Peyer's patch (tissue), 4 donors: Measurements from ENCODE around the gene PIGU. TPM values are rescaled to one million over a fixed set of nuclear protein-coding genes. Genes with fewer than 3 reads are reported as not detected.

Experiments used
- DNase-seq, 3 donors: peaks; one replicate each; pipeline ENCODE4 v3.0.0-alpha.2; 2017 to 2019
- H3K27ac ChIP-seq, 4 donors: fragments of 200-600 bp; sonication (generic); one replicate each; pipeline ENCODE4 v1.5.1; 2016 to 2019
- H3K27me3 ChIP-seq, 2 donors: fragments of 200-600 bp; sonication (generic); one replicate each; pipeline ENCODE4 v1.5.1; 2019
- H3K36me3 ChIP-seq, 3 donors: fragments of 200-600 bp; sonication (generic); one replicate each; pipeline ENCODE4 v1.5.1; 2016 to 2019
- H3K4me1 ChIP-seq, 4 donors: fragments of 200-600 bp; sonication (generic); one replicate each; pipeline ENCODE4 v1.5.1; 2016 to 2019
- H3K4me3 ChIP-seq, 4 donors: fragments of 200-600 bp; sonication (generic); 1 replicate in 3 of 4; 2 replicates in 1 of 4; pipeline ENCODE4 v1.5.1; 2016 to 2019; ENCODE audit warnings: mild to moderate bottlenecking in 1 of 4
- H3K9me3 ChIP-seq, 4 donors: fragments of 200-600 bp; sonication (generic); one replicate each; pipeline ENCODE4 v1.5.1; 2016 to 2019; ENCODE audit warnings: mild to moderate bottlenecking in 1 of 4
- CTCF ChIP-seq, 6 experiments: fragments of 450-650 bp in 4 of 6; fragments of 200-600 bp in 2 of 6; sonication (generic) in 1 of 6; IDR thresholded peaks; one replicate each; pipeline ENCODE4 v1.5.1; 2017 to 2019; ENCODE audit warnings: antibody characterized with exemption in 6 of 6, mild to moderate bottlenecking in 3 of 6, moderate library complexity in 1 of 6
- POLR2A ChIP-seq, 2 donors: fragments of 450-650 bp; IDR thresholded peaks; one replicate each; pipeline ENCODE4 v1.5.1; 2017; ENCODE audit warnings: antibody characterized with exemption in 2 of 2, mild to moderate bottlenecking in 2 of 2, moderate library complexity in 2 of 2
- total RNA-seq, 4 donors: library from RNA; depleted of rRNA; stranded (reverse); fragments of >200 nt; gene quantifications; one replicate each; pipeline ENCODE4 v1.1.0, GENCODE V29; 2016

The PIGU gene
- total RNA-seq, 4 donors from 2014 or later = 6.6 to 29.5 (median 18.4) TPM

- H3K4me3 ChIP-seq = no peak overlapping the region
- TF ChIP-seq CTCF (IDR thresholded peaks at IDR 0.05) (no peak), POLR2A (IDR thresholded peaks at IDR 0.05) (no peak)
- DNase-seq = peak in 1 of 3 donors; percentile 31
- no peak overlapping the region for H3K27ac ChIP-seq
- no peaks in the 10 kb centered on the region for H3K27me3 ChIP-seq
- H3K9me3 ChIP-seq = no peaks in the 10 kb centered on the region
- H3K36me3 ChIP-seq = peaks cover 0 to 97% (median 3%) of the 10 kb centered on the region in 3 donors
- peaks cover 0 to 13% (median 0%) of the 10 kb centered on the region in 4 donors for H3K4me1 ChIP-seq
These were observed 145.2 kb downstream of the PIGU start for GRCh38 chr20:34531608-34532265.

GRCh38 chr20:34530342-34530741 lies 146.6 kb downstream of the PIGU start:
- Histone ChIP-seq H3K36me3 (peaks cover 0 to 86% (median 3%) of the 10 kb centered on the region in 3 donors), H3K4me1 (peaks cover 0 to 26% (median 0%) of the 10 kb centered on the region in 4 donors), H3K4me3 (no peak overlapping the region), H3K27ac (no peak overlapping the region), H3K27me3 (no peaks in the 10 kb centered on the region), H3K9me3 (no peaks in the 10 kb centered on the region)
- no peak for DNase-seq
- TF ChIP-seq POLR2A (IDR thresholded peaks at IDR 0.05) (no peak), CTCF (IDR thresholded peaks at IDR 0.05) (no peak)

- Histone ChIP-seq H3K27ac (no peak overlapping the region), H3K27me3 (no peaks in the 10 kb centered on the region), H3K9me3 (no peaks in the 10 kb centered on the region), H3K4me1 (peaks cover 0 to 32% (median 0%) of the 10 kb centered on the region in 4 donors), H3K36me3 (peaks cover 0 to 80% (median 3%) of the 10 kb centered on the region in 3 donors), H3K4me3 (no peak overlapping the region)
- TF ChIP-seq CTCF (IDR thresholded peaks at IDR 0.05) = no peak
- no peak for TF ChIP-seq POLR2A (IDR thresholded peaks at IDR 0.05)
- peak in 2 of 3 donors; percentile 8 to 31 for DNase-seq
These were observed 147.2 kb downstream of the PIGU start for GRCh38 chr20:34529742-34530141.

- no peak for TF ChIP-seq CTCF (IDR thresholded peaks at IDR 0.05)
- TF ChIP-seq POLR2A (IDR thresholded peaks at IDR 0.05) = no peak
- H3K36me3 ChIP-seq = peaks cover 0 to 71% (median 3%) of the 10 kb centered on the region in 3 donors
- H3K9me3 ChIP-seq = no peaks in the 10 kb centered on the region
- H3K4me3 ChIP-seq = no peak overlapping the region
- H3K4me1 ChIP-seq = peaks cover 0 to 35% (median 0%) of the 10 kb centered on the region in 4 donors
- peak in 1 of 3 donors; percentile 39 for DNase-seq
- H3K27me3 ChIP-seq = no peaks in the 10 kb centered on the region
- no peak overlapping the region for H3K27ac ChIP-seq
These were observed 148.0 kb downstream of the PIGU start for GRCh38 chr20:34528921-34529297.

- peaks cover 0 to 52% (median 3%) of the 10 kb centered on the region in 3 donors for H3K36me3 ChIP-seq
- DNase-seq = peak in 1 of 3 donors; percentile 34
- H3K27me3 ChIP-seq = no peaks in the 10 kb centered on the region
- H3K9me3 ChIP-seq = no peaks in the 10 kb centered on the region
- no peak for TF ChIP-seq POLR2A (IDR thresholded peaks at IDR 0.05)
- no peak for TF ChIP-seq CTCF (IDR thresholded peaks at IDR 0.05)
- peak overlapping the region in 3 of 4 donors; percentile 52 to 91 (median 79) for H3K27ac ChIP-seq
- H3K4me3 ChIP-seq = peak overlapping the region in 1 of 4 donors; percentile 20
- H3K4me1 ChIP-seq = peaks cover 0 to 49% (median 1%) of the 10 kb centered on the region in 4 donors
These were observed 149.9 kb downstream of the PIGU start for GRCh38 chr20:34527016-34527415.
